SK-N-MC (cell line): ENCODE data around the gene HM13.
A peak's percentile ranks its signal among the peaks of the same experiment; 100 is the strongest.
"Not testable (repeated sequence)": the region's sequence is repeated elsewhere in the genome, so short reads cannot be mapped to it uniquely, and the experiment has no call there.

ENCODE experiments used
- DNase-seq: peaks from one replicate; pipeline ENCODE4 v3.0.0-alpha.2; 2011; ENCODE audit warnings: low read depth, low spot score
- H3K27ac ChIP-seq: fragments of 200-600 bp; sonication (generic); 2 replicates; pipeline ENCODE4 v1.5.1; 2016; ENCODE audit warnings: mixed run types
- H3K36me3 ChIP-seq: fragments of 200-600 bp; sonication (generic); 2 replicates; pipeline ENCODE4 v1.6.1; 2017; ENCODE audit warnings: antibody characterized with exemption, low read length, mixed read lengths; ENCODE audit not compliant: insufficient read depth
- H3K4me3 ChIP-seq: fragments of 200-600 bp; sonication (generic); 2 replicates; pipeline ENCODE4 v1.5.1; 2016
- H3K9ac ChIP-seq: fragments of 200-600 bp; sonication (generic); 2 replicates; pipeline ENCODE4 v1.8.0; 2017; ENCODE audit warnings: mixed run types, mixed read lengths; ENCODE audit not compliant: insufficient read length
- H3K9me3 ChIP-seq: fragments of 200-600 bp; sonication (generic); 2 replicates; pipeline ENCODE4 v1.6.1; 2017; ENCODE audit warnings: low read depth, mild to moderate bottlenecking, antibody characterized with exemption, low read length, moderate library complexity, mixed read lengths
- EZH2 ChIP-seq: fragments of 200-600 bp; sonication (generic); IDR thresholded peaks from one replicate; pipeline ENCODE4 v1.6.1; 2017; ENCODE audit warnings: antibody characterized with exemption
- FOXP2 ChIP-seq: optimal IDR thresholded peaks from 2 replicates; pipeline ENCODE3; 2011; ENCODE audit warnings: mild to moderate bottlenecking, moderate library complexity; ENCODE audit not compliant: insufficient read depth; ENCODE audit errors: extremely low read length, control extremely low read depth
- POLR2AphosphoS5 ChIP-seq: IDR thresholded peaks from 2 replicates; pipeline ENCODE4 v1.6.1; 2012; ENCODE audit warnings: mild to moderate bottlenecking, low read depth, low read length, borderline replicate concordance

HM13 gene, protein sequence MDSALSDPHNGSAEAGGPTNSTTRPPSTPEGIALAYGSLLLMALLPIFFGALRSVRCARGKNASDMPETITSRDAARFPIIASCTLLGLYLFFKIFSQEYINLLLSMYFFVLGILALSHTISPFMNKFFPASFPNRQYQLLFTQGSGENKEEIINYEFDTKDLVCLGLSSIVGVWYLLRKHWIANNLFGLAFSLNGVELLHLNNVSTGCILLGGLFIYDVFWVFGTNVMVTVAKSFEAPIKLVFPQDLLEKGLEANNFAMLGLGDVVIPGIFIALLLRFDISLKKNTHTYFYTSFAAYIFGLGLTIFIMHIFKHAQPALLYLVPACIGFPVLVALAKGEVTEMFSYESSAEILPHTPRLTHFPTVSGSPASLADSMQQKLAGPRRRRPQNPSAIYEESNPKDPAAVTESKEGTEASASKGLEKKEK

DNA sequence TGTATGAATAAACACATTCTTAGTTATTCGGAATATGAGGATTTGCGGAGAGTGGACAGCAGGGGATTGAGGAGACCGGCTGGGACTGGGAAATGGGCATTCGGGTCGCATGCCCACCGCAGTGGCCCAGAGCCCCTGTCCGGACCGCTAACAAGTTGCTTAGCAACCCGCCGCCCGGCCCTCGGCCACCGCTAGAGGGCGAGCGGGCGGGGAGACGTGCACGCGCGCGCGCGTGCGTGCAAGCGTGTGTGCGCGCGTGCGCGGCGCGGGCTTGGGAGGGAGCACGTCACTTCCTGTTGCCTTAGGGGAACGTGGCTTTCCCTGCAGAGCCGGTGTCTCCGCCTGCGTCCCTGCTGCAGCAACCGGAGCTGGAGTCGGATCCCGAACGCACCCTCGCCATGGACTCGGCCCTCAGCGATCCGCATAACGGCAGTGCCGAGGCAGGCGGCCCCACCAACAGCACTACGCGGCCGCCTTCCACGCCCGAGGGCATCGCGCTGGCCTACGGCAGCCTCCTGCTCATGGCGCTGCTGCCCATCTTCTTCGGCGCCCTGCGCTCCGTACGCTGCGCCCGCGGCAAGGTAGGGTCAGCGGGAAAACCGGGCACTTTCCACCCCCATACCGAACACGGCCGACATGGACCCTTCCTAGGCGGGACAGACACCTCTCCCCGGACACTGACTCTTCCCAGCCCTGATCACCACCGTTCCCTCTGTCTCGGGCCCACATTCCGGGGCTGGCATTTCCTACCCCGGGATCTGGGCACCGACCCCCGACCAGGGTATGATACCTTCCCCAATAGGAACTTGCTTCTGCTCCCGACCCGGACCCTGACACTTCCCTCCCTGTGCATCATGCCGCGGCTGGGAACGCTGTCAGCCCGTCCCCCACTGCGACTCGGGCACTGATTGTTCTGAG lies at the start of gene HM13:
HM13 (plus strand) TSS at position 289 of the 918 bp plus-strand sequence; CDS start at position 399, 110 bp downstream.
- peak within 1 kb of the TSS; percentile 89 for H3K4me3 ChIP-seq
- DNase-seq: peak; percentile 69
- no peak within 1 kb of the TSS for H3K27ac ChIP-seq

DNA sequence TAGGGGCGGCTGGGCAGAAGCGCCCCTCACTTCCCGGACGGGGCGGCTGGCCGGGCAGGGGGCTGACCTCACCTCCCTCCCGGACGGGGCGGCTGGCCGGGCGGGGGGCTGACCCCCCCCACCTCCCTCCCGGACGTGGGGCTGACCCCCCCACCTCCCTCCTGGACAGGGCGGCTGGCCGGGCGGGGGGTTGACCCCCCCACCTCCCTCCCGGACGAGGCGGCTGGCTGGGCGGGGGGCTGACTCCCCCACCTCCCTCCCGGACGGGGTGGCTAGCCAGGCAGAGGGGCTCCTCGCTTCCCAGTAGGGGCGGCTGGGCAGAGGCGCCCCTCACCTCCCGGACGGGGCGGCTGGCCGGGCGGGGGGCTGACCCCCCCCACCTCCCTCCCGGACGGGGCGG lies 43.3 kb upstream of the HM13 start:
- not testable (repeated sequence) for DNase-seq

More for the DNA sequence above, at the start of gene HM13:
- Histone ChIP-seq H3K9me3 (no peaks in the 10 kb centered on the region), H3K9ac (peak within 1 kb of the TSS; percentile 85), H3K36me3 (peaks cover 14% of the 10 kb centered on the region)
- peak; percentile 99 for TF ChIP-seq FOXP2
- no peak for TF ChIP-seq EZH2
- TF ChIP-seq POLR2AphosphoS5: peak; percentile 96

DNA sequence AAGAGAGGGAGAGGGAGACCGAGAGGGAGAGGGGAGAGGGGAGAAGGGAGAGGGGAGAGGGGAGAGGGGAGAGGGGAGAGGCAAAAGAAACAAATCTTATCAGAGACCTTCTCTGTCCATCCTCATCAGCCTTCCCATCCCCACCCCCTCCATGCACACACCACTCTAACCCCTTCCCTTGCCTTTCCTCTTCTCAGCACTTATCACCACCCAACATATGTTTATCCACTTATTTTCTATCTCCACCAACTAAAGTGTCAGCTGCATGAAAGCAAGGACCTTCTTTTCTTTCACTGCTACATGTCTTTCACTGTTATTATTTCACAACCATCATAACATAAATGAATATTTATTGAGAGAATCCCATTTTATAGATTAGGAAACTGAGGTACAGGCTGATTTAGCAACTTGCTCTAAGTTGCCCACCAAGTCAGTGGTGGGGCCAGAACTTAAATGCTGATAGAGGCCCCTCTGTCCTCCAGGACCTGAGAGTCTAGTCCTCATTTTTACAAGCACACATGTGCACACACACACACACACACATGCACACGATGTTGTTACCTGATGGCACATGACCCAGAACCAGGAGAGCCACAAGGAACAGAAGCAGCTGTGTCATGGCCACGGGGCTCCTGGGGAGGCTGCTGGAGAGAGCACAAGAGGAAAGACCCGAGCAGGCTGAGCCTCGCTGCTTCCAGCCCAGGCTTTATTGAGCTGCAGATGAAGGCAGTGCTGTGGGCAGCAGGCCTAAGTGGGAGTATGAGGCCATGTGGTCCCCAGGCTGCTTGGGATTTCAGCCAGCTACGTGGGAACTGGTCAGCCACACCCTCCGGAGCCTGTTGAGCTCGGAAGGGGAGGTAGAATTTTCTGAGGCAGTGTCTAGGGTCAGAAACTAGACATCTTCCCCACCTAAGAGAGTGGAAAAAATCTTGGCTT lies 41.6 kb upstream of the HM13 start:
- Histone ChIP-seq H3K9ac (no peak overlapping the region), H3K36me3 (no peaks in the 10 kb centered on the region), H3K4me3 (no peak overlapping the region), H3K27ac (no peak overlapping the region), H3K9me3 (no peaks in the 10 kb centered on the region)
- DNase-seq: no peak
- TF ChIP-seq POLR2AphosphoS5 (no peak), FOXP2 (no peak), EZH2 (no peak)

More for the DNA sequence above, 43.3 kb upstream of the HM13 start:
- H3K9me3 ChIP-seq, H3K27ac ChIP-seq, H3K36me3 ChIP-seq, H3K9ac ChIP-seq, H3K4me3 ChIP-seq: not testable (repeated sequence)

DNA sequence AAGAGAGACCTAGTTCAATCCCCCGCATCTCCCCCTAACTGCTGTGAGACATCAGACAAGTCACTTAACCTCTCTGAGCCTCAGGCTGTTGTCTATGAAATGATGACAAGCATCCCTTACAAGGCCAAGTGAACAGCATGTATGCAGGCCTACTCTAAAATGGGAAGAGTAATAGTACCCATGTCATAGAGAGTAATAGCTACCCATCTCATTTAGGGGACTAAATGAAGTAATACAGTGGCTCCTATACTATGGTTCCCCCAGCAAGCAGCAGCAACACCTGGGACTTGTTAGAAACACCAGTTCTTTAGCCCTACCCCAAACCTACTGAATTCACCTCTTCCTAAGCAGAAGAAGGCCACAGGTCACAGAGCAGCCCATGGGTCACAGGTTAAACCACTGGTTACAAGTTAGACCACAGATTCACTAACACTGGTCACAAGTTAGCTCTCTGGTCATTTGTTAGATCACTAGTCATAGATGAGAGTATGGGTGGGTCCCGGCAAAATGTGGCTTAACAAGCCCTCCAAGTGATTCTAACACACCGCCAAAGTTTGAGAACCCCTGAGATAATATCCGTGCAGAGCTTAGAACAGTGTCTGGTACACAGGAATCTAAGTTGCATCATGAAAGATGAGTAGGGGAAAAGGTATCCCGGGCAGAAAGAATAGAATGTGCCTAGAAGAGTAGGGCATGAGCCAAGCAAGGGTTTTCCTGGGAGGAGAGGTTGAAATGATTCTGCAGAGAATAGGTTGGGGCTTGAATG lies 40.7 kb upstream of the HM13 start:
- H3K27ac ChIP-seq: no peak overlapping the region
- no peak overlapping the region for H3K9ac ChIP-seq
- TF ChIP-seq FOXP2 (no peak), EZH2 (no peak), POLR2AphosphoS5 (no peak)
- H3K36me3 ChIP-seq: no peaks in the 10 kb centered on the region
- H3K9me3 ChIP-seq: no peaks in the 10 kb centered on the region
- no peak overlapping the region for H3K4me3 ChIP-seq
- DNase-seq: no peak

DNA sequence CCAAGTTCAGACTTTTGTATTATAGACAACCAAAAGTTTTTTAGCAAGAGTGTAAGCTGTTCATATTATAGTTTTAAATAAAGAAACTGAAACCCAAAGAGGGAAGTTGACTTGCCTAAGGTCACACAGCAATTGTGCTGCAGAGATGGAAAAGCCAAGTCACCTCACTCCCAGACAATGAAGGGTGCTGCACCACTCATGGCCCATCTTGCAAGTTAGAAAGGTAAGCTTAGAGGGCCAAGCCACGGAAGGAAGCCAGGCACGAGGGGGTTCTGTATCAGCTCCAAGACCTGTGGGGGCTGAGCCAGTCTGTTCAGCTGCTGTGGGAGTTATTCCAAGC lies 40.2 kb upstream of the HM13 start:
- no peak overlapping the region for H3K4me3 ChIP-seq
- DNase-seq: no peak
- no peaks in the 10 kb centered on the region for H3K36me3 ChIP-seq
- no peak overlapping the region for H3K9ac ChIP-seq
- no peak for TF ChIP-seq EZH2
- TF ChIP-seq FOXP2: no peak
- no peak for TF ChIP-seq POLR2AphosphoS5
- no peaks in the 10 kb centered on the region for H3K9me3 ChIP-seq
- H3K27ac ChIP-seq: no peak overlapping the region

DNA sequence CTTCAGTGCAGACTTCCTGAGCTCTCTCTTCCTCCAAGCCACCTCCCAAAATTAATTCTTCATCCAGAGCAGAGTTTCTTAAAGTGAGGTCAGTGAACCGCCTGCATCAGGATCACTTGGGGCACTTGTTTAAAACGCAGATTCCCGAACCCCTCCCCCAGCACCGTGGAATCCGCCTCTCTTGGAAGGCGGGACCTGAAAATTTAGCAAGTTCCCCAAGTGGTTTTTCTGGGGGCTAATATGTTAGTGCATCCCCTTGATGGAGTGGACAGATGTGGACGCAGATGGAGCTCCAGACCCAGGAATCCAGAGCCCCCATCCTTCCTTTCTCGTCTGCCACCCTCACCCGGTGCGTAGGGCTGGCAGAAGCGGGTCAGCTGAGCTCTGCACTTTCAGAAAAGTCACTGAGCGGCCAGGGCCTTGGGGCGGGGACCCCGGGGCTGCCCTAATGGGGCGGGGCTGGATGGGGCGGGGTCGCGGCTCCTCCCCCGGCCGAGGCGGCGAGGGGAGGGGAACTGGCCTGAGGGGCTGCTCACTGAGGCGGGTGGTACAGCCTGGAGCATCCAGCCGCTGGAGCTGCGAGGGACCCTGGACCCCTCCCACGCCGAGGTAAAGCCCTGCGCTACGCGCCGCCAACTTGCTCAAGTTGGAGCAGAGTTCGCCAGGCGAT lies 39.3 kb upstream of the HM13 start, which contains the start of the genes DEFB124 and REM1:
DEFB124 (minus strand) TSS at position 370 of the 670 bp plus-strand sequence. CDS start 2,114 bp downstream, outside the sequence.
REM1 (plus strand) TSS at position 531 of the 670 bp plus-strand sequence. CDS start 1,158 bp downstream, outside the sequence.
- Histone ChIP-seq H3K4me3 (no peak within 1 kb of the TSS), H3K27ac (no peak within 1 kb of the TSS), H3K9me3 (no peaks in the 10 kb centered on the region), H3K36me3 (no peaks in the 10 kb centered on the region), H3K9ac (no peak within 1 kb of the TSS)
- DNase-seq: no peak
- no peak for TF ChIP-seq FOXP2
- no peak for TF ChIP-seq EZH2
- TF ChIP-seq POLR2AphosphoS5: no peak

DNA sequence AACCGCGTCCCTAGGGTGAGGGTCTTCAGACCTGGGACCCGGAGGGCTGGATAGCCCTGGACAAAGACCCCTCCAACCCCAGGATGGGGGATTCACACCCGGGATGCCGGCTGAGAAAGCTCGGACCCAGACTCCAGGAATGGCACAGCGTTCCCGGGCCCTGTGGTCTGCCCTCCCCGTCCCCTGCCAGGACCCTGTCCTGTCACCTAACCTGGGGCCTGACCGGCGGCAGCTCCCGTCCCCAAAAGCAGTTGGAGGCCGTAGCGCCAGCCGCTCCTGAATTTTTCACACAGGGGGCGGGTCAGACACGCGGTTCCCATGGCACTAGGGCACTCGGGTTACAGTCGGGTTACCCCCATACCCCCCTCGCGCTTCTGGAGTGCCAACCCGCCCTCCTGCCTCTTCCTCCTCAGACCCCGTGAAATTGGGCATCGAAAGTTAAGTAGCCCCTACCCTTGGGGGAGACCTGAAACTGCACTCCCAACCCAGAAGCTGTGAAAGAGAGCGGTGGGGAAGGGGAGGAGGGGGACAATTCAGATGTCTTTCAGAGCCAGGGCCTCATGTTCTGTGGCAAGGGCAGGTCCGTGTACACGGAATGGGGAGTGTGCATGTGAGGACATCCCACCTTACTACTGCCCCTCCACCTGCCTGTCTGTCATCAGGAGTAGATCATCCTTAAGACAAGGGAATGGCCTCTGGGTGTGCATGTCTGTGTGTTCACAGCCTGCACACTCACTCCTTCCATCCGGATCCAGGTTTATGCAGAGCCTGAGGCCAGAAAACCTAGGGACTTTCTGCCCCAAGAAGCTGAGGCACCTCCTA lies 38.6 kb upstream of the HM13 start:
- no peaks in the 10 kb centered on the region for H3K36me3 ChIP-seq
- no peak for TF ChIP-seq FOXP2
- TF ChIP-seq EZH2: no peak
- TF ChIP-seq POLR2AphosphoS5: no peak
- H3K9ac ChIP-seq: no peak overlapping the region
- H3K27ac ChIP-seq: no peak overlapping the region
- DNase-seq: no peak
- no peaks in the 10 kb centered on the region for H3K9me3 ChIP-seq
- H3K4me3 ChIP-seq: no peak overlapping the region
